GM13977 (cell line): ENCODE measurements around the gene AATK.

Source experiments
- DNase-seq: peaks from one replicate; pipeline ENCODE4 v3.0.0; 2012; ENCODE audit warnings: low spot score
- in situ Hi-C: fragments of 300-500 bp; cut with MboI; formaldehyde crosslinking; loops from one replicate; pipeline ENCODE4 v1.12.0; 2022; ENCODE audit warnings: low sequenced_read_pairs, low pct_unique_long_range_greater_than_20kb, mixed read lengths, inconsistent platforms; ENCODE audit not compliant: unreplicated experiment
- TF ChIP-seq, protein P1 (sequence below): IDR thresholded peaks from 2 replicates; pipeline ENCODE4 v1.5.1; 2012; ENCODE audit warnings: mild to moderate bottlenecking, control low read depth; ENCODE audit not compliant: insufficient read depth; ENCODE audit errors: extremely low read depth, missing control alignments

The AATK gene

DNA sequence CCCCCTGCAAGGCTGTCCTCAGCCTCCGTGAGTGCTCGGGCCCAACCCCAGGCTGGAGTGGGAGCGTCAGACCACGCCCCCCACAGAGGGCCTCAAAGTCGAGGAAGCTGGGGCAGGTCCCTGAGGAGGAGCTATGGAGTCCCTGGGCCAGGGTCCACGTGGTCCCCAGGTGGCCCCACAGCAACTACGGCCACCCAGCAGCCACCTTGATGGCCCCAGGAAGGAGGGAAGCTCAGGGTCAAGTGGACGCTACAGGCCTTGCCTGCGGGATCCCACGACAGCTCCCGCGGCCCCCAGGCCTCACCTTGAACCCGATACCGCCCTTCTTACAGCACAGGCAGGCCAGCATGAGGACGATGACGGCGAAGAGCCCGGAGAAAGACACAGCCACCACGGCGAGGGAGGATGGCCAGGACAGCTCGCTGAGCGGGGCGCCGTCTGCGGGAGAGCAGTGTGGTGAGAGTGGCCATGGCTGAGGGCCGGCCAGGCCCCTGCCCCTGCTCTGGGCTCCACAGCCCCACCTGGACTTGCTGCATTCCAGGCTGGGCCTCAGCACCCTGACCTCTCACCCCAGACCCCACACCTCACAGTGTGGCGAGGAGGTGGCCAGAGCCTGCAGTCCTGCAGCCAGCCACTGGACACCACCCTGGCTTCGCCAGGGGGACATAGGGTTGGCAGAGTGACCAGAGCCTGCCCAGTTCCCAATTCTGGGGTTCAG lies 31.8 kb downstream of the AATK start:
- no peak for DNase-seq
- in situ Hi-C loops: no loop called here
- TF ChIP-seq, protein P1, sequence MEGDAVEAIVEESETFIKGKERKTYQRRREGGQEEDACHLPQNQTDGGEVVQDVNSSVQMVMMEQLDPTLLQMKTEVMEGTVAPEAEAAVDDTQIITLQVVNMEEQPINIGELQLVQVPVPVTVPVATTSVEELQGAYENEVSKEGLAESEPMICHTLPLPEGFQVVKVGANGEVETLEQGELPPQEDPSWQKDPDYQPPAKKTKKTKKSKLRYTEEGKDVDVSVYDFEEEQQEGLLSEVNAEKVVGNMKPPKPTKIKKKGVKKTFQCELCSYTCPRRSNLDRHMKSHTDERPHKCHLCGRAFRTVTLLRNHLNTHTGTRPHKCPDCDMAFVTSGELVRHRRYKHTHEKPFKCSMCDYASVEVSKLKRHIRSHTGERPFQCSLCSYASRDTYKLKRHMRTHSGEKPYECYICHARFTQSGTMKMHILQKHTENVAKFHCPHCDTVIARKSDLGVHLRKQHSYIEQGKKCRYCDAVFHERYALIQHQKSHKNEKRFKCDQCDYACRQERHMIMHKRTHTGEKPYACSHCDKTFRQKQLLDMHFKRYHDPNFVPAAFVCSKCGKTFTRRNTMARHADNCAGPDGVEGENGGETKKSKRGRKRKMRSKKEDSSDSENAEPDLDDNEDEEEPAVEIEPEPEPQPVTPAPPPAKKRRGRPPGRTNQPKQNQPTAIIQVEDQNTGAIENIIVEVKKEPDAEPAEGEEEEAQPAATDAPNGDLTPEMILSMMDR: no peak

DNA sequence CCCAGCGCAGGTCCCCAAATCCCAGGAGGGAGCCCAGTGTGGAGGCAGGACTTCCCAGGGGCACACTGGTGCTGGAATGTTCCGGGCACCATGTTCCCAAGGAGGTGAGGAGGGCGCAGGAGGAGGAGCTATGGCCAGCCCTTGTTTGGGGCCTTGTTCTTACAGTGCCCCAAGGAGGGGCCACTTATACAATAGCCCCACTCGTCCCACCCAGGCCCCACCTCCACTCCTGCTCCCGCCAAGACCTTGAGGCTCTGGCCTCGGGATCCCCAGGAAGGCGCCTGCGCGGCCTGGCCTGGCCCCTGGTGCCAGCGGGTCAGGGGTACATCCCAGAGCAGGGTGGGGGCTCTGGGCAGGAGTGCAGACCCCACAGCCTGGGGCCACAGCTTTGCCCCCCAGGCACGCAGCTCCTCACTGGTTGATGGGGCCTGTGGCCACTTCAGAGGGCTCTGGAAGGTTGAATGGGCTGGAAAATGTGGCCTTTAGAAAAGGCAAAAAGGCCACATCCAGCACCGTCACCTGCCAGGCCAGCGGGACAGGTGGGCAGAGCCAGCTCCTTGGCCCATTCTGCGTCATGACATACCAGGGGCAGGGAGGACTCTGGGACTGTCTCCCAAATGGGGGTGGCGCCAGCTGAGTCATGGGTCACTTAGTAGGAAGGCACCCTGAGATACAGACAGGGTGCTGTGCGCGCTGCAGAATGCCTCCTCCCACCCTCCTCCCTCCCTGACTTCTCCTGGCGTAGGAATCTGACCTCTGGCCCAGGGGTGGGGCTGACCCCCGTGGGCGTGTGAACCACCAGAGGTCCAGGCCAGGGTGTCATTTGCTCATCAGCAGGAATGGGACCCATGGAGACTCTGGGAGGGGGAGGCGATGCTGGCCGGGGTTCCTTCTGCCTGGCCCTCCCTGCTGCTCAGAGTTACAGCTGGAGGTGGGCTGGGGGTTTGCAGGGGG lies 33.0 kb downstream of the AATK start:
- in situ Hi-C loops: no loop called here
- TF ChIP-seq, protein P1: no peak
- DNase-seq: no peak

DNA sequence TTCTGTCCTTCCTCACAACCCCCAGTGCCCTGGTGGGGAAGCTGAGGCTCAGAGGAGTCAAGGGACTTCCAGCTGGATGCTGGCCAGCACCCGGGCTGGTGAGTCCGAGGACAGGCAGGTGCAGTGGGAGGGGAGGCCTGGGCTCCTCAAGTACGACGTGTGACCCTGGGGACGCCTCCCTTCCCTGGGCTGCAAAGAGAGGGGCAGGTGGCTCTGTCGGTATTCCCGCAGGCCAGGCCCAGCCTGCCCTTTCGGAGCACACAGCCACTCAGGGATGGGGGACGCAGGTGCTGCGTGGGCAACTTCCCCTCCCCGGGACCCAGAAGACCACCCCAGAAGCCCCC lies 33.9 kb downstream of the AATK start:
- no peak for DNase-seq
- in situ Hi-C loops: no loop called here
- TF ChIP-seq, protein P1: no peak

DNA sequence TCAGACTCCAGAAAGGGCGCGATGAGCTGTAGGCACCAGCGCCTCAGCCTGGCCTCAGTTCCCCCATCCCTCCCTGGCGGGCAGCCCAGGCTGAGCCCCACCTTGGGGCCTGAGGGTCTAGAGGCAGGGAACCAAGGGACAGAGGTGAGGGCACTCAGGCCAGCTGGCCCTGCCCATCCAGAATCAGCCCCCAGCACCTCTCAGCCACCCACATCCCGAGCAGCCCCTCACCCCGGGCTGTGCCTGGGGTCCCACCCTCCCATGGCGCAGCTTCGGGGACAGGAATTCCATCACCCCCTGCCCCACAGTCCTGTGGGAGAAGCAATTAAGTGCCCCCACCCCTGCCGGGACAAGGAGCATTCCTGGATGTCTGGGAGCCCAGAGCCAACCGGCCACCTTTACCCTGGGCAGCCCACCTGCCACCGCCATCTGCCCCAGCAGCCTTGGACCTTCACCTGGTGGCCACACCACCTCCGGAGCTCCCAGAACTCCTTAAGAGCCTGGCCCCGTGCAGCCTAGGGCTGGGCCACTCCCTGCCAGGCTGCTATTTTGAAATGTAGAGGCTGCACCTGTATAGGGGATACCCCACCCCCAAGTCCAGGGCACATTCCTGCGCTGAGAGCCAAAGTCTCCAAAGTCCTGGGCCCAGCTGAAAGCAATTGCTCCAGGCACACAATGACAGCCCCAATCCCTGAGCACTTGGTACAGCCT lies 34.4 kb downstream of the AATK start:
- in situ Hi-C loops: no loop called here
- no peak for DNase-seq

DNA sequence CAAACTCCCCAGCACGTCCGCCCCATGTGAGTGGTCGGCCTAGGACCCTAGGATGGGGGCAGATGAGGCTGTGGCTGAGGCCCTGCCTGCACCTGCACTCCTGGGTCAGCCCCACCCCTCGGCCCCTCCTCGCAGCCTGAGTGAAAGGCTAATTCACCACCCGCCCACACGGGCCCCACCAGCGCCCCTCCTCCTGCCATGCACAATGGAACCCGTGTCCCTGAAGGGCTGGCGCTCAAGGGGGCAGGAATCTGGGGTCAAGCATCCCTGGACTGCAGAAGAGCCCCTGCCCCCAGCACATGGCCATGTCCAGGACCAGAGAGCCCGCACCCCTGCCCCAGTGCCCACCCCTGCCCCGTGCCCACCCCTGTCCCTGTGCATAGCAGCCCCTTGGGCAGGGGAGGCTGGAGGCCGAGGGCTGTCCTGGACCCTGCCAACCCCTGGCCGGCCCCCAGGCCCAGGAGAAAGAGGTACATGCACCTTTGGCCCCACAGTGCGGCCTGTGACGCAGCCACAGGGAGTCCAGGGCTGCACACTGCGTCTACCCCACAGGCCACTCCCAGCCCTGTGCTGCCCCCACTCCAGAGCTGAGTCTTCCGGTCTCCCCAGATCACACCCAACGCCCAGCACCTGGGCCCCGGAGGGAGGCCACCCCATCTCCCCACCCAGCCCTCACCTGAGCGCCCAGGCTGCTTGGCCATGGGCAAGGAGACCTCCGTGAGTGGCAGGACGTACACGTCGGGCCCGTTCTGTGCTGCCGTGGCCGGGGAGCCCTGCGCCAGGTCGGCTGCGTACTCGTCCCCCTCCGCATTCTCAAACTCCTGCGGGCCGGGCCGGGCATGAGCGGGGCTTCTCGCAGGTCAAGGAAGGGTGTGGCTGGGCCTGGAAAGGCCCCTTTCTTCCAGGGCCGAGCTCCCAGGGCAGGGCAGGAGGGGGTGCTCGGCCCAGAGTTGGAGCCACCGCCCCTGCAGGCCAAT lies 35.3 kb downstream of the AATK start:
- TF ChIP-seq, protein P1: no peak
- no peak for DNase-seq
- in situ Hi-C loops: no loop called here

More for the DNA sequence above, 34.4 kb downstream of the AATK start:
- TF ChIP-seq, protein P1: no peak
